K562 (cell line): ENCODE results near the gene FBLN2. TPM values are rescaled to one million over a fixed set of nuclear protein-coding genes. Genes with fewer than 3 reads are reported as not detected.

Experiments
- CEBPB ChIP-seq: fragments of 450-650 bp; IDR thresholded peaks from 2 replicates; pipeline ENCODE4 v1.6.1; 2016; ENCODE audit warnings: missing genetic modification characterization, missing compliant biosample characterization
- CUX1 ChIP-seq: fragments of 200-800 bp; sonication (Bioruptor generic); IDR thresholded peaks from 2 replicates; pipeline ENCODE4 v1.6.1; 2016; ENCODE audit warnings: missing genetic modification characterization, missing compliant biosample characterization
- ELF4 ChIP-seq: fragments of 450-650 bp; formaldehyde crosslinking; IDR thresholded peaks from 2 replicates; pipeline ENCODE4 v1.4.0; 2022; ENCODE audit warnings: missing genetic modification characterization
- HDAC3 ChIP-seq: fragments of 450-650 bp; IDR thresholded peaks from 2 replicates; pipeline ENCODE4 v1.6.1; 2018; ENCODE audit warnings: borderline replicate concordance, mild to moderate bottlenecking, moderate library complexity; ENCODE audit not compliant: partially characterized antibody
- HINFP ChIP-seq: fragments of 450-650 bp; conservative IDR thresholded peaks from 2 replicates; pipeline ENCODE4 v1.6.1; 2016; ENCODE audit warnings: missing genetic modification characterization, low read depth, mild to moderate bottlenecking, control low read depth, missing compliant biosample characterization
- NBN ChIP-seq: fragments of 450-650 bp; IDR thresholded peaks from 2 replicates; pipeline ENCODE4 v1.6.1; 2016; ENCODE audit warnings: low read depth, mild to moderate bottlenecking
- NFATC3 ChIP-seq: fragments of 450-650 bp; IDR thresholded peaks from 2 replicates; pipeline ENCODE4 v1.6.1; 2017; ENCODE audit warnings: mild to moderate bottlenecking
- PHTF2 ChIP-seq: fragments of 250-450 bp; sonication (Bioruptor Pico); IDR thresholded peaks from 2 replicates; pipeline ENCODE4 v1.5.0; 2021; ENCODE audit warnings: mild to moderate bottlenecking
- POLR3A ChIP-seq: IDR thresholded peaks from 2 replicates; pipeline ENCODE4 v1.6.1; 2011; ENCODE audit warnings: borderline replicate concordance, mild to moderate bottlenecking, moderate library complexity; ENCODE audit not compliant: insufficient read length, insufficient read depth; ENCODE audit errors: extremely low read depth
- SFPQ ChIP-seq: fragments of 200-400 bp; formaldehyde crosslinking; IDR thresholded peaks from 2 replicates; pipeline ENCODE4 v1.6.1; 2017; ENCODE audit warnings: mild to moderate bottlenecking, low read depth, low read length, moderate library complexity
- TGIF2 ChIP-seq: sonication (generic); formaldehyde crosslinking; IDR thresholded peaks from 2 replicates; pipeline ENCODE4 v1.8.1; 2022; ENCODE audit warnings: mild to moderate bottlenecking, missing genetic modification reagents, moderate library complexity
- ZNF282 ChIP-seq: sonication (generic); formaldehyde crosslinking; IDR thresholded peaks from 2 replicates; pipeline ENCODE4 v1.8.1; 2023; ENCODE audit warnings: missing genetic modification reagents
- polyA plus RNA-seq, 8 experiments: library from polyadenylated mRNA; depleted of rRNA in 4 of 8; stranded (reverse) in 5 of 8; unstranded in 3 of 8; fragments of >200 nt; fragmentation: Nextera tagmentation in 2 of 8; fragmentation: Illumina TruSeq in 1 of 8; extraction: Ambion mirVana in 2 of 8; extraction: Trizol in 1 of 8; gene quantifications; 2 replicates each; pipeline versions ENCODE4 v1.2.1 to v1.2.3, GENCODE V29; 2011 to 2014; ENCODE audit warnings: inconsistent platforms in 1 of 8, missing spikeins in 1 of 8
- total RNA-seq, 7 experiments: library from RNA; depleted of rRNA in 6 of 7; stranded (reverse); fragments of >200 nt in 6 of 7; fragmentation: Illumina TruSeq in 2 of 7; extraction: Trizol in 2 of 7; gene quantifications; 2 replicates each; pipeline versions ENCODE4 v1.2.1 to v1.2.3, GENCODE V29; 2011 to 2021; ENCODE audit warnings: low replicate concordance in 1 of 7

FBLN2 gene
- total and polyA plus RNA-seq, 9 of the 15 experiments (the other 6 are each of a cell fraction or from before 2014, with no cell fraction given): 0.03 to 0.10 (median 0.04) TPM; not detected in 6

- TF ChIP-seq CUX1 (CRISPR knock-in tag) (no peak), HDAC3 (no peak), SFPQ (no peak), NBN (no peak), PHTF2 (CRISPR knock-in tag) (no peak), HINFP (tag) (no peak), POLR3A (no peak), CEBPB (tag) (no peak), TGIF2 (no peak), NFATC3 (no peak), ELF4 (no peak), ZNF282 (CRISPR knock-in tag) (no peak)
These were observed 52.8 kb downstream of the FBLN2 start (continued) for GRCh38 chr3:13601692-13602080.
